GM08714 (cell line): Measurements from ENCODE around the gene SH3BP4.

Experiments used
- H3K4me3 ChIP-seq: fragments of 200-500 bp; sonication (Bioruptor generic); 2 replicates; pipeline ENCODE4 v1.5.1; 2014; ENCODE audit warnings: mild to moderate bottlenecking, low read length, inconsistent platforms
- ZNF274 ChIP-seq: IDR thresholded peaks from 2 replicates; pipeline ENCODE4 v1.6.1; 2012; ENCODE audit warnings: mild to moderate bottlenecking, low read depth, low read length

SH3BP4 gene

DNA sequence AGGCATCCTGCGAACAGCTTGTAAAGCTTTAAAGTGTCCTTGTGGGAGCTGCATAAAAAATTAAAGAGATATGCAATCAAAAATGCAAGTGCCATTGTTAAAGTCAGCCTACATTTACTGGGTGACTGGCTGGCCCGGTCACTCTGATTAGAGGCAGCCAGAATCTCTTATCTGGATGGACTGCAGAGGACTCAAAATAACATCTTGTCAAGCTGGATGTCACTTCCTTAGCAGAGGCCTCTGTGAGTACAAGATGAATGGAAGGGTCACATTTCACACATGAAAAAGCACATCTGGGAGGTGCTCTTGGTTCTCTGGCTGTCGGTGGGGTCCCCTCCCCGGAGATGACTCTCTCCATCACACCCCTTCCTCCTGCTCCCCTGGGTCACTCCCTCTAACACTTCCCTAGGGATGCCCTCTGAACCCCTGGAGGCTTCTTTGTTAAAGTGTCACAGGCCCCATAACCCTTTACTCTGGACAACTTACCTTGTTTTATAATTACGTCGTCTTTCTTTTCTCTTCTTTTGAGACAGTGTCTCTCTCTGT, 122.1 kb downstream of the SH3BP4 start:
- TF ChIP-seq ZNF274, result no peak
- no peak overlapping the region for H3K4me3 ChIP-seq

DNA sequence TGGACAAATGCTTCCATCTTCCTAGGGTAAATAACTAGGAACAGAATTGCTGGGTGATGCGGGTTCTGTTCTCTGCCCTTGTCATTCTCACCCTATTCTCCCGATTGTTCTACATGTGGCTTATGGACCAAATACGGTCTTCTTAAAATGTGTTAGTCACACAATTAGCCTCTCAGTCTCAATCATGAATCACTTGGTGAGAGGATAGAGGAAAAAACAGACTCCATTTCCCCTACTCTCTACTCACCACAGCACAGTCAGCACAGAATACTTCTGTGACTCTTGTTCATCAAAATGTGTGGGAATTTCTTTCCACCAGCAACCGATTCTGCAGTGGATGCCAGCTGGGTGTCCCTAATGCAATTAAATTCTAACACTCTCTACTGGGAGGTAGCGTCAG, 125.2 kb downstream of the SH3BP4 start:
- no peak for TF ChIP-seq ZNF274
- H3K4me3 ChIP-seq, result no peak overlapping the region

DNA sequence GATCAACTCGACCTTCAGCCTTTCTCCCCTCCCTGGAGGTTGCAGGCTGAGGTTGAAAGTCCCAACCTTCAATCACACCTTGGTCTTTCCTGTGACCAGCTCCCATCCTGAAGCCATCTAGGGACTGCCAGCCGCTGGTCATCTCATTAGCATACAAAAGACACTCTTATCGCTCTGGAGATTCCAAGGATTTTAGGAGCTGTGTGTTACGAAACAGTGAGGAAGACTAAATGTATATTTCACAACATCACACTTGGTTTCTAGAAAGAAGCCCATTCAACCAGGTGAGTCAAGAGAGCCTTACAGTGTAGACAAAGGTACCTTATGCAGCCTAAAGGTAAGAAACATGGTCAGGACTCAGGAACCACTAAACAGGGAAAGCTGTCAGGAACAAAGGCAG, 126.4 kb downstream of the SH3BP4 start:
- no peak for TF ChIP-seq ZNF274
- no peak overlapping the region for H3K4me3 ChIP-seq

DNA sequence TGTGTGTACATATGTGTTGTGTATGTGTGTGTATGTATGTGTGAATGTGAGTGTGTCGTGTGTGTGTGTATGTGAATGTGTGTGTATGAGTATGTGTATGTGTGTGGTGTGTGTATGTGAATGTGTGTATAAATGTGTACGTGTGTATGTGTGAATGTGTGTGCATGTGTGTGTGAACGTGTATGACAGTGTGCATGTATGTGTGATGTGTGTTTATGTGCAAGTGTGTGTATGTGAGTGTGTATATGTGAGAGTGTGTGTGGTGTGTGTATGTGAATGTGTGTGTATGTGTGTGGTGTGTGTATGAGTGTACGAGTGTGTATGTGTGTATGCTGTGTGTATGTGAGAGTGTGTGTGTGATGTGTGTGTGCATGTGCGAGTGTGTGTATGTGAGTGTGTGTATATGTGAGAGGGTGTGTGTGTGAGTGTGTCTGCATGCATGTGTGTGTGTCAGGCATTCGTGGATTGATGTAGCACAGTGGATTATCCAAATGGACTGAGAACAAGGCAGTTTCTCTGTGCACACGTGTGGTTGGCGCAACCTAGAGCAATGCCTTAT, 127.2 kb downstream of the SH3BP4 start:
- no peak for TF ChIP-seq ZNF274
- H3K4me3 ChIP-seq, result no peak overlapping the region

DNA sequence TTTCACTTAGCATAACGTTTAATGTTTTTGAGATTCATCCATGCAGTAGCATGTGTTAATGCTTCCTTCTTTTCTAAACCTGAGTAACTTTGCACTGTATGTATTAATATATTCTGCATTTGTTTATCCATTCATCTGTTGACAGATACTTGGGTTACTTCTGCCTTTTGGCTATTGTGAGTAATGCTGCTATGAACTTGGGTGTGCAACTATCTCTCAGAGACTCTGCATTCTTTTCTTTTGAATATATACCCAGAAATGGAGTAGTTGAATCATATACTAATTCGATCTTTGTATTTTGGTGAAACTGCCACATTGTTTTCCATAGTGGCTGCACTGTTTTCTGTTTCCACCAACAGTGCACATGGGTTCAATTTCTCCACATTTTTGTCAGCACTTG, 128.3 kb downstream of the SH3BP4 start:
- no peak overlapping the region for H3K4me3 ChIP-seq

DNA sequence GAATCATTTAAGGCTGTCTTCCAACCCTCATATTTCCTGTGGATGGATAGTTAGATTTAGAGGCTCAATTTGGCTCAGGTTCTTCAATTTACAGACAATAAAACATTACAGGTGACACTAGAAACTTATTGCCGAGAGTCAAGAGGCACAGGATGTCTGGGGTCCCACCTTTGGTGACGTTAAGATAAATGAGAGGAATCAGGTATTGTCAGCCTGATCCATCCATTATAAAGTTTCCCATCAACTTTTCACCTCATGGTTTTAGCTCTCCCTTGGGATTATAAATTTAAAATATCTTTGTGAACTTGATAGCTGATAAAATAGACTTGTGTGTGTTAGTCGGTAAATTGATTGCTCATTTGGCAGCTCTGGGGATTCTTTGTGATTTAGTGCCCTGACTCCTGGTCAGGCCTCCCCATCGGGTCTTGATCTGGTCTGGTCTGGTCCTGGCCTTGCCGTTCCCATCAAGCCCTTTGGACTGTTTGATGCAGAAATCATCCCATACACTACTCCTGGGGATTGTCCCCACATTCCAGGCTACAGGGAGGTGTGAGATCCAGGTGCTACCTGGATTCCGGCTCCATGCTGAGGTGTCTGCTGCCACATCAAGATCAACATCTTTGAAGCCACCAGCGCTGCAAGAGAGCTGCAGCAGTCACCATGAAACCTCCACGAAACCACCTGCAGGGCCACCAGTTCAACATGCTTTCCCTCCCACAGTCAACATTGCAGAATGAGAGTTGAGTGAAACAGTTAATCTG, 130.9 kb downstream of the SH3BP4 start:
- no peak overlapping the region for H3K4me3 ChIP-seq
- no peak for TF ChIP-seq ZNF274

More for the DNA sequence above, 128.3 kb downstream of the SH3BP4 start:
- TF ChIP-seq ZNF274, result no peak

DNA sequence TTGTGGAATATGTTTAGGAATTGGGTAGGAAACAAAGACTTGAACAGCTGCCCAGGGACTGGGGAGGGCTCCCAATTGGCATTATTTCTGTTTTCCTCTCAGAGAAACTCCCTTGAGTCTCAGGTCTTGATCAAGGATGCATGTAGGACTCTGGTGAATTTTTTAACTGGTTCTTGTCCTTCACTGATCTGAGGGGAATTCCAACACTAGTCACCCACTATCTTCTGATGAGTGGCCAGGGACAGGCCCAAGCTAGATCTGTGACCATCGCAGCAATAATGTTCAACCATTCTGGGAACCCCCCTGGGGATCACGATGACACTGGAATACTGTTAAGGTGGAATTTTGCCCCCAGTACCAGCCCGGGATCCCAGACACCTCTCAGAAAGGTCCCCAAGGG, 132.0 kb downstream of the SH3BP4 start:
- TF ChIP-seq ZNF274, result no peak
- H3K4me3 ChIP-seq, result no peak overlapping the region

DNA sequence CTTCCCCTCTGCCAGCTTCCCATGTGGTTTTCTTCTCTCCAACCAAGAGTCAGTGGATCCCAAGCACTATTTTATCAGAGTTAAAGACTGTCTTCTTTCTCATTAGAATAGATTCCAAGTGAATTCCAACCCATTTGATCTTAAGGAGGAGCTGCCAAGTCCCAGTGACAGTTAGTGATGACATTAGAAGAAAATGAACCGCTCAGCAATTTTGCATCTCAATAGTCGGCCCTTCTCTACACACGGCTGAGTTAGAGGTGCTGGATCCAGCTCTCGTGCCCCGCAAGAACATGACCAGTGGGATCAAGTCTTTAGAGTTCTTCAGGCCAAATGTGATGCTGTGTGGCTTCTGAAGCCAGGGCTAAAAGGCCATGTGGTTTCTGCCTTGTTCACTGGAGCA, 132.6 kb downstream of the SH3BP4 start:
- no peak overlapping the region for H3K4me3 ChIP-seq
- no peak for TF ChIP-seq ZNF274

DNA sequence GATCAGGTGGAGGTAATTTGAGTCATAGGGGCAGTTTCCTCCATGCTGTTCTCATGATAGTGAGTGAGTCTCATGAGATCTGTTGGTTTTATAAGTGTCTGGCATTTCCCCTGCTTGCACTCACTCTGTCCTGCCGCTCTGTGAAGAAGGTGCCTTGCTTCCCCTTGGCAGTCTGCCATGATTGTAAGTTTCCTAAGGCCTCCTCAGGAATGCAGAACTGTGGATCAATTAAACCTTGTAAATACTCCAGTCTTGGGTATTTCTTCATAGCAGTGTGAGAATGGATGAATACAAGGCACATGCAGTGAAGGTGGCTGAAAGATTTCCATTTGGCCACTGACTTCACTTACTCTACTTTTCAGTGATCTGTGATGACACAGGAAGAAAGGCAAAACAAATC, 133.7 kb downstream of the SH3BP4 start:
- no peak overlapping the region for H3K4me3 ChIP-seq
- TF ChIP-seq ZNF274, result no peak

DNA sequence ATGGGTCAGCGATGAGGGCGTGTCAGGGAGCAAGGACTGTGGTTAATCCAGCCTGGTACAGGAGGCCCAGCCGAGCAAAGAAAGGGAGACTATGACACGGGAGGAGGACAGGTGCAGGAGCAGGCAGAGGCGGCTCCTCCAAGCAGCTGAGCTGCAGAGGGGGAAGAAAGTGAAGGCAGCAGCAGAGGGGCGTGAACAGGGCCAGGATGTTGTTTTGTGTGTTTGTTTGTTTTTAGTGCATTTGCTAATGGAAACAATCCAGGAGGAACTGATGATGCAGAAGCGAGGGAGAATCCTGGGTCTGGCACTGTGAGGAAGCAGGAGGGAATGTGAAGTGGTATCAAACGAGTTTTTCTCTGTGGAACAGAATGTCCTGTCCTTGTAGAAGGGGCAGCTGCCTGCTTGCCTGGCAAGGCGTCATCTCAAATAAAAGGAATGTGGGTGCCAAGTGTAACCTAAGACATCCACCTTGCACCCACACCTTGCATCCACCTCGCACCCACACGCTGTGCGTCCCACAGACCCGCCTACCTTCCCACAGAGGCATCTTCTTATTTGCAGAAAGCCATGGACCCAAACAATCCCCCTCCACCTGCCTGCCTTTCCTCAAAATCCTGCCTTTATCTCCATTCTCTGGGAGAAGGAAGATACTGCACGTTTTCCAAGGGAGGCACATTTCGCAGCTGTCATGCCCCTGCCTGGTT, 134.8 kb downstream of the SH3BP4 start:
- H3K4me3 ChIP-seq, result no peak overlapping the region
- no peak for TF ChIP-seq ZNF274

DNA sequence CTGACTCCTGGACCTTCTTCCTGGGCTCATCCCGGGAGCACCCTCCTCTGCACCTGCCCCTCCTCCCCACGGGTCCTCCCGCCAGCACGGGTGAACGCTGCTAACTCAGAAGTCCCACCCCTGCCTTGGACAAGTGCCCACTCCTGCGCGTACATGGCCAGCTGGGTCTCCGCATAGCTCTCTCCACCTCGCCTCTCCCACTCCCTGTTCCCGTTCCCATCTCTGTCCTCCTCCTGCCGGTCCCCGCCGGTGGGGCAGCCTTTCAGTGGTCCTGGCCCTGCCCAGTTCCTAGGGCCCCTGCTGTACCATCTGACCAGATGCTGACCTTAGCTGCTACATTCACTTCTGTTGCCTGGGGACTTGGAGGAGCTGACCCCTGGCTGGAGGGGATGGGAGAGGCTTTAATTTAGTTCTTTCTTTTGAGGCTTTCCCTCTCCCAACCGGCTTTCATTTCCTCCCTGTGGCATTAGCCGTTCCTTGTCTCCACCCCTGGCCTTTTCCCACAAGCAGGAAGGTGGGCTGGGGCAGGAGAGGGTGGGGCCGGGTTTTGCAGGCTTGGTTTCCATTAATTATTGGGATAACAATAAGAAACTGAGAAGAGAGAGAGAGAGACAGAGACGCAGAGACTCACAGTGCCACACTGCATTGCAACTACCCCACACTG, 136.1 kb downstream of the SH3BP4 start:
- TF ChIP-seq ZNF274, result no peak
- H3K4me3 ChIP-seq, result no peak overlapping the region

DNA sequence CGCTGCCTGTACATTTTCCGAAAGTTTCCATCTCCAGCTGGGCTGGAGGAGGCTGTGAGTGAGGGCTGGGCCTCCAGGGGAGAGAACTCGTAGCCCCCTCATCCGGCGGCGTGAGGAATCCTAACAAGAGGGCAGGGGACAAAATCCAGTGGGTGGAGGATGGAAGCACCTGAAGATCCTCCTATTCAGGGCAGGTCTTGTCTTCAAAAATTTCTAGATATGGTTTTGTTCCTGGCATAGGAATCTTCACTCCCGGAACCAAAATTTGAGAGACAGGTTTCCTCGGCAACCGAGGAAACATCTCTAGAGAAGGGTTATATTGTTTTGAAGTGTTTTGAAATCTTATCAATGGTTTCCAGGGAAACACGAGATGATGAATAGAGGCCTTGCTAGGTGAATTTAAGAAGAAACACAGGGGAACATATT, 136.7 kb downstream of the SH3BP4 start:
- no peak overlapping the region for H3K4me3 ChIP-seq
- no peak for TF ChIP-seq ZNF274

DNA sequence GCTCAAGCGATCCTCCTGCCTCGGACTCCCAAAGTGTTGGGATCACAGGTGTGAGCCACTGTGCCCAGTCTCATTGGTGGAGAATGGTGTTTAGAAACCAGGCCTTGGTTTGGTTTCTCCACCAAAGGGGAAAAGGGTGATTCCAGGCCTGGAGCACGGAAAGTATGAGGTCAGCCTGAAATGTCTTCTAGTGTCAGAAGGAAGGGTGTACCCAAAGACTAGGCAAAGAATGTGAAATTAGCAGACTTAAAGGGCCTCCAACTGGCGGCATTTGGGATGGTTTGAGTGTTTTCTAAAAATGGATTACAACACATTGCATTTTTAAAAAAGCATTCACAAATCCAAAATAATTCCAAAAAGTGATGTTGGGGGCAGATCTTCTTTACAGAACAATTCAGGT, 139.6 kb downstream of the SH3BP4 start:
- H3K4me3 ChIP-seq, result no peak overlapping the region
- no peak for TF ChIP-seq ZNF274

DNA sequence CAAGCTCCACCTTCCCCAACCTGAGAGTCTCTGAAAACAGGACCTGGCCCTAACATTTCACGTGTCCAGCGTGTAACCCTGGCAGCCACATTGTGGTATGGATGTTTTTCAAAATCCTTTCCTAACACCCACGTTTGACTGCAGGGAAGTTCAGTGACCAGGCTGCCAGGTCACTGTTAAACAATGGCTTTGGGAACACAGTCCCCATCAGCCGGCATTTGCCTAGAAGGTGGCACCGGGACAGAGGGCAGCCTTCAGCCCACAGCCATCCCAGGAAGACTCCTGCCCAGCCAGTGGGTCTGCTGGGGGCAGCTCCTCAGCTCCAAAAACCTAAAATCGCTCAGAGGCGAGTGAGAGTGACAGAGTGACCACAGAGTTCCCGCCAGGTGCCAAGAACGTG, 140.2 kb downstream of the SH3BP4 start:
- TF ChIP-seq ZNF274, result no peak
- H3K4me3 ChIP-seq, result no peak overlapping the region
